H1 (cell line): ENCODE measurements around the gene PSME2.

Experiments
- CHD2 ChIP-seq: IDR thresholded peaks from 2 replicates; pipeline ENCODE4 v1.6.1; 2012; ENCODE audit warnings: low read length, improper control_type of control experiment
- EP300 ChIP-seq, 2 experiments: IDR thresholded peaks; 1 replicate in 1 of 2; 2 replicates in 1 of 2; pipeline ENCODE4 v1.6.1; 2011 to 2012; ENCODE audit warnings: low read depth in 2 of 2, low read length in 2 of 2, mild to moderate bottlenecking in 2 of 2, borderline replicate concordance in 1 of 2, inconsistent platforms in 1 of 2, moderate library complexity in 1 of 2
- JUN ChIP-seq: IDR thresholded peaks from 2 replicates; pipeline ENCODE4 v1.6.1; 2011; ENCODE audit warnings: low read depth, mild to moderate bottlenecking, improper control_type of control experiment, low read length
- NRF1 ChIP-seq: IDR thresholded peaks from 2 replicates; pipeline ENCODE4 v1.6.1; 2011; ENCODE audit warnings: mild to moderate bottlenecking, low read depth, low read length, improper control_type of control experiment
- POLR2A ChIP-seq, 2 experiments: IDR thresholded peaks; 1 replicate in 1 of 2; 2 replicates in 1 of 2; pipeline ENCODE4 v1.6.1; 2011; ENCODE audit warnings: low read depth in 2 of 2, low read length in 2 of 2, mild to moderate bottlenecking in 2 of 2; ENCODE audit errors: control extremely low read depth in 1 of 2
- POLR2AphosphoS5 ChIP-seq: IDR thresholded peaks from 2 replicates; pipeline ENCODE4 v1.6.1; 2011; ENCODE audit warnings: low read depth, low read length
- POU5F1 ChIP-seq: IDR thresholded peaks from 2 replicates; pipeline ENCODE4 v1.6.1; 2011; ENCODE audit warnings: low read depth, mild to moderate bottlenecking, low read length, moderate library complexity
- SP1 ChIP-seq: IDR thresholded peaks from 2 replicates; pipeline ENCODE4 v1.6.1; 2011; ENCODE audit warnings: low read depth, low read length
- TCF12 ChIP-seq: IDR thresholded peaks from 2 replicates; pipeline ENCODE4 v1.6.1; 2011; ENCODE audit warnings: low read depth, mild to moderate bottlenecking, low read length
- TF ChIP-seq, protein P1 (sequence below), 3 experiments: IDR thresholded peaks; 1 replicate in 2 of 3; 2 replicates in 1 of 3; pipeline versions ENCODE4 v1.5.1 to v1.6.1; 2011; ENCODE audit warnings: low read length in 3 of 3, mild to moderate bottlenecking in 3 of 3, inconsistent platforms in 2 of 3, low read depth in 1 of 3, moderate library complexity in 1 of 3; ENCODE audit not compliant: insufficient read depth in 1 of 3; ENCODE audit errors: control extremely low read depth in 1 of 3

DNA sequence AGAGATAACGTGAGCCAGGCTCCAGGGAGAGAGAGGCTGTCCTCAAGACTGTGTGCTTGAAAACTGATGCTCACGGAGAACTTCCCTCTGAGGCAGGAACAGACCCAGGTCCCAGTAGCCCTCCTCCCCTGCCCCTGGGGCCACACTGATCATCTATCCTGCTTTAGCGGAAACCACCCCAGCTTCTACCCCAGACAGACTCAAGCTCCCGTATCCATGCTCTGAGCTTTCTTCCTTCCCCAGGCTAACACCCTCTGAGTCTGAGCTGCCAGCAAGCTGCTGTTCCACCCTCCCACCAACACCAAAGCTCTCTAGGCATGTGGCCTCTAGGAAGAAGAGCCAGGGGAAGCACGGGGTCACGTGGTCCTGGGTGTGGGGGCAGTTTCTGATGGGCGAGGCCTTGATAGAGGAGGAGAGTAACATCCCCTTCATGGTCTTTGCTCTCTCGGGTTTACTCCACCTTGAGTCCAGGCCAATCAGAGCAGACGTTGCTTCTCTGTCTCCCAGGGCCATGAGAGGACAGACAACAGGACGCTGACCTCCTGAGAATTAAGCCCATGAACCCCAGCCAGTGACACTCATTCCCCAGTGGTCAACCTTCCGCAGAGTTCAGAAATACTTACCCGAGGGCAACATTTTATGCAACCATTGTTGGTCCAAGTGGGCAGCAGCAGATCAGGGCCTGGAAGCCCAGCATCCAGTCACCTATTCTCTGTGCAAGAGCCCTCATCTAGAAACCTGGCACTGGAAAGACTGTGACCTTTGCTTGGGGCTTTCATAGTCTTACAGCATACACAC, 50.9 kb downstream of the PSME2 start:
- TF ChIP-seq, protein P1, sequence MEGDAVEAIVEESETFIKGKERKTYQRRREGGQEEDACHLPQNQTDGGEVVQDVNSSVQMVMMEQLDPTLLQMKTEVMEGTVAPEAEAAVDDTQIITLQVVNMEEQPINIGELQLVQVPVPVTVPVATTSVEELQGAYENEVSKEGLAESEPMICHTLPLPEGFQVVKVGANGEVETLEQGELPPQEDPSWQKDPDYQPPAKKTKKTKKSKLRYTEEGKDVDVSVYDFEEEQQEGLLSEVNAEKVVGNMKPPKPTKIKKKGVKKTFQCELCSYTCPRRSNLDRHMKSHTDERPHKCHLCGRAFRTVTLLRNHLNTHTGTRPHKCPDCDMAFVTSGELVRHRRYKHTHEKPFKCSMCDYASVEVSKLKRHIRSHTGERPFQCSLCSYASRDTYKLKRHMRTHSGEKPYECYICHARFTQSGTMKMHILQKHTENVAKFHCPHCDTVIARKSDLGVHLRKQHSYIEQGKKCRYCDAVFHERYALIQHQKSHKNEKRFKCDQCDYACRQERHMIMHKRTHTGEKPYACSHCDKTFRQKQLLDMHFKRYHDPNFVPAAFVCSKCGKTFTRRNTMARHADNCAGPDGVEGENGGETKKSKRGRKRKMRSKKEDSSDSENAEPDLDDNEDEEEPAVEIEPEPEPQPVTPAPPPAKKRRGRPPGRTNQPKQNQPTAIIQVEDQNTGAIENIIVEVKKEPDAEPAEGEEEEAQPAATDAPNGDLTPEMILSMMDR (IDR thresholded peaks at IDR 0.05; ENCODE audit: control extremely low read depth in 1 of 3, insufficient read depth in 1 of 3, low read depth in 1 of 3, low read length in 3 of 3) = no peak
- no peak for TF ChIP-seq CHD2
- peak; percentile 84 to 93 for TF ChIP-seq POLR2A (IDR thresholded peaks at IDR 0.05; ENCODE audit: control extremely low read depth in 1 of 2, low read depth in 2 of 2, low read length in 2 of 2)
- no peak for TF ChIP-seq JUN
- peak; percentile 93 for TF ChIP-seq POLR2AphosphoS5
- no peak for TF ChIP-seq EP300 (IDR thresholded peaks at IDR 0.05; ENCODE audit: borderline replicate concordance in 1 of 2, low read depth in 2 of 2, low read length in 2 of 2)
- TF ChIP-seq TCF12 = no peak
- no peak for TF ChIP-seq NRF1
- no peak for TF ChIP-seq POU5F1
- TF ChIP-seq SP1 = 0 out of 2 replicates have a peak, but pooled peaks have one; percentile 26
